Neural cell (in vitro differentiated cells): Measurements from ENCODE around the gene TRAF3. TPM values are rescaled to one million over a fixed set of nuclear protein-coding genes. Genes with fewer than 3 reads are reported as not detected.

ENCODE experiments used
- H2AFZ ChIP-seq: fragments of 200-600, 300-800 bp; sonication (generic), shearing (Covaris generic); 2 replicates; pipeline ENCODE4 v1.6.0; 2014; ENCODE audit warnings: low read depth, mild to moderate bottlenecking, antibody characterized with exemption, low read length, moderate library complexity
- H3F3A ChIP-seq: fragments of 200-600 bp; shearing (Covaris generic); 2 replicates; pipeline ENCODE4 v1.6.1; 2016; ENCODE audit warnings: mild to moderate bottlenecking, moderate library complexity, mixed read lengths, antibody characterized with exemption, low read length; ENCODE audit not compliant: insufficient read depth, poor library complexity, severe bottlenecking
- H3K27ac ChIP-seq: fragments of 200-600, 300-800 bp; sonication (generic), shearing (Covaris generic); 2 replicates; pipeline ENCODE4 v1.5.1; 2014; ENCODE audit warnings: mild to moderate bottlenecking, low read length, moderate library complexity
- H3K27me3 ChIP-seq: fragments of 300-800, 200-600 bp; sonication (generic), shearing (Covaris generic); 2 replicates; pipeline ENCODE4 v1.6.0; 2014; ENCODE audit warnings: mild to moderate bottlenecking, low read depth, low read length, moderate library complexity; ENCODE audit not compliant: insufficient read depth
- H3K36me3 ChIP-seq: fragments of 300-800, 200-600 bp; sonication (generic), shearing (Covaris generic); 2 replicates; pipeline ENCODE4 v1.5.1; 2014; ENCODE audit warnings: mild to moderate bottlenecking, antibody characterized with exemption, low read length, moderate library complexity; ENCODE audit not compliant: insufficient read depth
- H3K4me2 ChIP-seq: fragments of 300-800, 200-600 bp; sonication (generic), shearing (Covaris generic); 2 replicates; pipeline ENCODE4 v1.6.0; 2014; ENCODE audit warnings: mild to moderate bottlenecking, low read length
- H3K4me3 ChIP-seq: fragments of 300-800, 200-600 bp; sonication (generic), shearing (Covaris generic); 2 replicates; pipeline ENCODE4 v1.5.1; 2014; ENCODE audit warnings: mild to moderate bottlenecking, low read length, moderate library complexity
- H3K79me2 ChIP-seq: fragments of 200-600 bp; shearing (Covaris generic); replicated peaks from 2 replicates; pipeline ENCODE4 v1.6.0; 2014; ENCODE audit warnings: mild to moderate bottlenecking, low read length, moderate library complexity; ENCODE audit not compliant: insufficient read depth
- H3K9ac ChIP-seq: fragments of 300-800, 200-600 bp; sonication (generic), shearing (Covaris generic); 2 replicates; pipeline ENCODE4 v1.6.1; 2016; ENCODE audit warnings: mild to moderate bottlenecking, low read length, mixed read lengths
- H3K9me2 ChIP-seq: fragments of 200-600 bp; shearing (Covaris generic); 2 replicates; pipeline ENCODE4 v1.6.1; 2016; ENCODE audit warnings: mild to moderate bottlenecking, low read length, mixed read lengths; ENCODE audit not compliant: insufficient read depth
- H3K9me3 ChIP-seq: fragments of 200-600, 300-800 bp; sonication (generic), shearing (Covaris generic); 2 replicates; pipeline ENCODE4 v1.6.1; 2016; ENCODE audit warnings: mild to moderate bottlenecking, mixed run types, low read length, moderate library complexity, mixed read lengths
- H4K20me1 ChIP-seq: fragments of 200-600 bp; shearing (Covaris generic); 2 replicates; pipeline ENCODE4 v1.6.1; 2016; ENCODE audit warnings: mild to moderate bottlenecking, mixed run types; ENCODE audit not compliant: insufficient read depth
- CTCF ChIP-seq: fragments of 450-650 bp; IDR thresholded peaks from 2 replicates; pipeline ENCODE4 v1.5.1; 2014; ENCODE audit warnings: antibody characterized with exemption, mild to moderate bottlenecking, moderate library complexity; ENCODE audit not compliant: poor library complexity, severe bottlenecking
- MXI1 ChIP-seq: fragments of 450-650 bp; conservative IDR thresholded peaks from 2 replicates; pipeline ENCODE4 v1.6.1; 2014; ENCODE audit warnings: antibody characterized with exemption, mild to moderate bottlenecking; ENCODE audit not compliant: poor library complexity, severe bottlenecking
- POLR2AphosphoS5 ChIP-seq: IDR thresholded peaks from 2 replicates; pipeline ENCODE4 v1.6.1; 2012
- RAD21 ChIP-seq: fragments of 450-650 bp; conservative IDR thresholded peaks from 2 replicates; pipeline ENCODE4 v1.6.1; 2014; ENCODE audit warnings: antibody characterized with exemption, mild to moderate bottlenecking, moderate library complexity
- REST ChIP-seq: IDR thresholded peaks from 2 replicates; pipeline ENCODE4 v1.6.1; 2012; ENCODE audit warnings: borderline replicate concordance
- SMC3 ChIP-seq: fragments of 450-650 bp; conservative IDR thresholded peaks from 2 replicates; pipeline ENCODE4 v1.6.1; 2014; ENCODE audit warnings: antibody characterized with exemption, mild to moderate bottlenecking, moderate library complexity; ENCODE audit not compliant: poor library complexity
- TAF1 ChIP-seq: IDR thresholded peaks from 2 replicates; pipeline ENCODE4 v1.6.1; 2012; ENCODE audit warnings: low read depth
- polyA plus RNA-seq: library from polyadenylated mRNA; depleted of rRNA; stranded (reverse); fragments of >200 nt; gene quantifications from 2 replicates; pipeline ENCODE4 v1.2.3, GENCODE V29; 2014

Gene TRAF3
- polyA plus RNA-seq, 1 donor from 2014 or later: 13.3 TPM

- TF ChIP-seq SMC3 (peak; percentile 24), TAF1 (no peak), CTCF (peak; percentile 32), POLR2AphosphoS5 (no peak), MXI1 (peak; percentile 21), RAD21 (peak; percentile 11)
- H3K9me3 ChIP-seq: no peaks in the 10 kb centered on the region
- no peak overlapping the region for H3K4me2 ChIP-seq
- no peaks in the 10 kb centered on the region for H3K36me3 ChIP-seq
- H3F3A ChIP-seq: no peaks in the 10 kb centered on the region
- H3K9me2 ChIP-seq: no peaks in the 10 kb centered on the region
- peaks cover 56% of the 10 kb centered on the region for H3K27me3 ChIP-seq
- H4K20me1 ChIP-seq: no peaks in the 10 kb centered on the region
- no peak overlapping the region for H3K9ac ChIP-seq
- no peak overlapping the region for H2AFZ ChIP-seq
- no peaks in the 10 kb centered on the region for H3K79me2 ChIP-seq
- peak overlapping the region; percentile 39 for H3K4me3 ChIP-seq
- no peak overlapping the region for H3K27ac ChIP-seq
Observed at GRCh38 chr14:102930138-102930752, 153.0 kb downstream of the TRAF3 start.

- Histone ChIP-seq H3K79me2 (no peaks in the 10 kb centered on the region), H3K27ac (no peak overlapping the region), H3K27me3 (peaks cover 49% of the 10 kb centered on the region), H2AFZ (no peak overlapping the region), H3K9me3 (no peaks in the 10 kb centered on the region), H3K36me3 (no peaks in the 10 kb centered on the region), H3K9me2 (no peaks in the 10 kb centered on the region), H4K20me1 (no peaks in the 10 kb centered on the region), H3K9ac (no peak overlapping the region), H3K4me3 (no peak overlapping the region), H3F3A (no peaks in the 10 kb centered on the region), H3K4me2 (no peak overlapping the region)
- TF ChIP-seq TAF1: no peak
- no peak for TF ChIP-seq REST
Observed at GRCh38 chr14:102930753-102931579, 153.7 kb downstream of the TRAF3 start.
